Lower lobe of right lung (tissue), 2 donors: ENCODE measurements around the gene WNT7A. TPM values are rescaled to one million over a fixed set of nuclear protein-coding genes. Genes with fewer than 3 reads are reported as not detected.

ENCODE experiments used
- ATAC-seq, 2 donors: fragments of 200-7000 bp; cut with Tn5 transposase; one replicate each; pipeline ENCODE4 v1.9.1; 2020 to 2022; ENCODE audit warnings: mild to moderate bottlenecking in 2 of 2, moderate library complexity in 2 of 2
- DNase-seq: peaks from one replicate; pipeline ENCODE4 v3.0.0-alpha.2; 2020
- H3K27ac ChIP-seq: fragments of 200-600 bp; one replicate; pipeline ENCODE4 v1.8.0; 2022
- H3K27me3 ChIP-seq: fragments of 200-600 bp; one replicate; pipeline ENCODE4 v1.8.0; 2022; ENCODE audit warnings: low read depth
- H3K36me3 ChIP-seq: fragments of 200-600 bp; one replicate; pipeline ENCODE4 v1.8.0; 2022; ENCODE audit warnings: mild to moderate bottlenecking
- H3K4me1 ChIP-seq: fragments of 200-600 bp; one replicate; pipeline ENCODE4 v1.8.0; 2022
- H3K4me3 ChIP-seq: fragments of 200-600 bp; one replicate; pipeline ENCODE4 v1.8.0; 2022; ENCODE audit warnings: mild to moderate bottlenecking
- H3K9me3 ChIP-seq: fragments of 200-600 bp; one replicate; pipeline ENCODE4 v1.8.0; 2022
- intact Hi-C: fragments of 100-400 bp; cut with DNase I; formaldehyde crosslinking; loops from one replicate; pipeline ENCODE4 v1.11.0; 2022
- total RNA-seq: library from RNA; stranded (reverse); fragmentation: NEBNext Ultra II Directional; extraction: Animal tissue kit (Norgen Biotek cat#: 25700); gene quantifications from one replicate; pipeline ENCODE4 v1.2.1, GENCODE V29; 2021
- TF ChIP-seq, protein P1 (sequence below): fragments of 200-600 bp; IDR thresholded peaks from one replicate; pipeline ENCODE4 v1.8.0; 2022; ENCODE audit warnings: antibody characterized with exemption, mild to moderate bottlenecking
- donor health status: DM: no; HTN: yes; CAD: no; lungs with severe emphysema.

Gene WNT7A
- total RNA-seq, 1 donor from 2014 or later: 4.1 TPM

DNA sequence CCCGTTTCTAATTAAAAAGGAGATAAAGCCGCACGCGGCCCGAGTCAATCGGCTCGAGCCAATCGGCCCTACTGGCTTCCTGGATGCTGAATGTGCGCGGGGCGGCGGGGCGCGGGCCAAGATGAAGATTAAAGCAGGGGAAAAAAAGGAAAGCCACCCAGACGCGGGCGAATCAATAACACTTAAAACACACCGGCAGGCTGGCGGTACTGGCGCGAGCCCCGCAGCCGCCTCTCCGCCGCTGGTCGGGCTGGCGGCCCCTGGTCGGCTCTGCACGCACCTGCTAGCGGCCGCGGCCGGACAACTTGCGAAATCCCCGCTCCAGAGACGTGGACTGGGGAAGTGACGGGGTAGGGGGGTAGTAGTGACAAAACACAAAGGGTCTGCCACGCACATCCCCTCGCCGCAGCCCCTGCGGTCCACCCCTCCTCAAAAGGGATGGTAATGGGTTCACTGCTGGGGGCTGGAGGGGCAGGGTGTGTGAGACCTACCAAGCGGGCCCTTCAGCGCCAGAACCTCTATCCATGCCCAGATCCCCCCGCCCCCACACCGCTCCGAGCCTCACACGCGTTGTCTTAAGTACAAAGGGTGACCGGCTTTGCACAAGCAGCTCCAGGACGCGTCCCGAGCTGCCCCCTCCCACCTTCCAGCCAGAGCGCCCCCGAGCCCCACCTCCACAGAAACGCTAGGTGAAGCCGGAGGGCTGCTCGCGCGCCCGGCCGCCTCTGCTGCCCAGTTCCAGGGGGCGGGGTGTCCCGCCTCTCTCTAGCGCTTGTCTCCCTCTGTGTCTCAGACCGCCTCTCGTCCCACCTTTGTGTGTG is 1.4 kb downstream of the WNT7A start:
- Histone ChIP-seq H3K4me1 (peaks cover 26% of the 10 kb centered on the region), H3K27me3 (peaks cover 72% of the 10 kb centered on the region), H3K4me3 (peak overlapping the region; percentile 49), H3K36me3 (no peaks in the 10 kb centered on the region), H3K27ac (peak overlapping the region; percentile 4), H3K9me3 (no peaks in the 10 kb centered on the region)
- TF ChIP-seq, protein P1, sequence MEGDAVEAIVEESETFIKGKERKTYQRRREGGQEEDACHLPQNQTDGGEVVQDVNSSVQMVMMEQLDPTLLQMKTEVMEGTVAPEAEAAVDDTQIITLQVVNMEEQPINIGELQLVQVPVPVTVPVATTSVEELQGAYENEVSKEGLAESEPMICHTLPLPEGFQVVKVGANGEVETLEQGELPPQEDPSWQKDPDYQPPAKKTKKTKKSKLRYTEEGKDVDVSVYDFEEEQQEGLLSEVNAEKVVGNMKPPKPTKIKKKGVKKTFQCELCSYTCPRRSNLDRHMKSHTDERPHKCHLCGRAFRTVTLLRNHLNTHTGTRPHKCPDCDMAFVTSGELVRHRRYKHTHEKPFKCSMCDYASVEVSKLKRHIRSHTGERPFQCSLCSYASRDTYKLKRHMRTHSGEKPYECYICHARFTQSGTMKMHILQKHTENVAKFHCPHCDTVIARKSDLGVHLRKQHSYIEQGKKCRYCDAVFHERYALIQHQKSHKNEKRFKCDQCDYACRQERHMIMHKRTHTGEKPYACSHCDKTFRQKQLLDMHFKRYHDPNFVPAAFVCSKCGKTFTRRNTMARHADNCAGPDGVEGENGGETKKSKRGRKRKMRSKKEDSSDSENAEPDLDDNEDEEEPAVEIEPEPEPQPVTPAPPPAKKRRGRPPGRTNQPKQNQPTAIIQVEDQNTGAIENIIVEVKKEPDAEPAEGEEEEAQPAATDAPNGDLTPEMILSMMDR: no peak
- ATAC-seq: peak; percentile 20 to 47
- intact Hi-C loops: no loop called here
- no peak for DNase-seq

DNA sequence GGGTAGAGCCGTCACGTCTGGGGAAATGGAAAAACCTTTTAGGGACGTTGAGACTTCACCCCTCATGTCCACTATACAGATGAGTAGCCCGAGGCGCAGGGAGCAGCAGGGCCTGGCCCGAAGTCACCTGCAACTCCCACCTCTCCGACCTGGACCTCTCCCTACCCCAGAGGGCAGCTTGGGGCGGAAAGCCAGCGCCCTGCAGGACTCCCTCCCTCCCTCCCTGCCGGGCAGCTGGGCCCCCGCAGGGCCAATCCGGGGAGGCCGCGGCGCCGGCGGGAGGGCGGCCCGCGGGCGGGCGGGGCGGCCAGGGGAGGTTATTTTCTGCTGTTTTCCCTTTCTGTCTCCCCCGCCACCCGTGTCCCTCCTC is 2.0 kb downstream of the WNT7A start:
- Histone ChIP-seq H3K4me1 (peaks cover 26% of the 10 kb centered on the region), H3K36me3 (no peaks in the 10 kb centered on the region), H3K27me3 (peaks cover 72% of the 10 kb centered on the region), H3K9me3 (no peaks in the 10 kb centered on the region), H3K27ac (no peak overlapping the region), H3K4me3 (peak overlapping the region; percentile 49)
- ATAC-seq: no peak
- TF ChIP-seq, protein P1: no peak
- no peak for DNase-seq
- intact Hi-C loops: no loop called here

DNA sequence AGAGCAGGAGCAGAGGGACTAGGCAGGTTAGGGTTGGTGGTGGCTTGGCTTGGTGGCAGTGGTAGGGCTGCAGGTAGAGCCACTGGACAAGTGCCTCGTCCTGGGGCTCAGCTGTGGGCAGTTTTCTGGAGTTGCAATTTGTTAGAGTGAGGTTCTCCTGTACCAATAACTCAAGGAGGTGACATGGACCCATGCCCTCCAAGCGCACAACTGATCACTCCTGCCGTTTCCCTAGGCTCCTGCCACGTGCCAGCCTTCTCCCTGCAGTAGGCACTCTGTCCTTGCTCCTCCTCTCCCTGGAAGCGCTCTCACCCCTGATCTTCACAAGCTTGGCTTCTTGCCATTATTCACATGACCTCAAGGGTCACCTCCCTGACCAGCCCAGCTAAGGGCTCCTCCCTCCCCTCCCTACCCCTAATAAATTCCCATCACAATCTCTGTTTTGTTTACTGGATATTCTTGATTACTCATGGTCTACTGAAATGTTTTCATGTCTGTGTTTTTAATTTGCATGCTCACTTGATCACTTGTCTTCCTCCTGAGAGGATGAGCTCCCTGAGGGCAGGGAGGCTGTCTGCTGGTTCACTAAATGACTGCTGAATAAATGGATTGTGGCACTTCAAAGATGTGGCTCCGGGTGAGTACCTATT is 3.3 kb downstream of the WNT7A start:
- ATAC-seq (no peak), DNase-seq (no peak)
- peaks cover 65% of the 10 kb centered on the region for H3K27me3 ChIP-seq
- peaks cover 26% of the 10 kb centered on the region for H3K4me1 ChIP-seq
- TF ChIP-seq, protein P1: no peak
- H3K27ac ChIP-seq: no peak overlapping the region
- intact Hi-C loops: no loop called here
- H3K36me3 ChIP-seq: no peaks in the 10 kb centered on the region
- no peaks in the 10 kb centered on the region for H3K9me3 ChIP-seq
- no peak overlapping the region for H3K4me3 ChIP-seq

DNA sequence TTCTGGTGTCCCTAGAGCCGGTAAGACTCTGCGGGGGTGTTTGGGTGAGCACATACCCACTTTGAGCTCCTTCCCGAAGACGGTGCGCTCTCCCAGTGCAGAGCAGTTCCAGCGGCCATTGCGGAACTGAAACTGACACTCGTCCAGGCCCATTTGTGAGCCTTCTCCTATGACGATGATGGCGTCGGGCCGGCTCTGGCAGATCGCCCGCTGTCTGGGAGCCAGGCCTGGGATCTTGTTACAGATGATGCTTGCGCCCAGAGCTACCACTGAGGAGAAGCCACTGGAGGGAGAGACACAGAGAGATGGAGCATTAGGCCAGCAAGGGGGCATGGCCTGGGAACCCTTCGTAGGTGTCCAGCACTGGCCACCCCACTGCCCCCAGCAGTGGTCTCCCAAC is 5.0 kb downstream of the WNT7A start:
- ATAC-seq: no peak
- TF ChIP-seq, protein P1: no peak
- no peaks in the 10 kb centered on the region for H3K36me3 ChIP-seq
- no peak overlapping the region for H3K4me3 ChIP-seq
- intact Hi-C loops: no loop called here
- H3K27ac ChIP-seq: no peak overlapping the region
- H3K4me1 ChIP-seq: peaks cover 16% of the 10 kb centered on the region
- H3K27me3 ChIP-seq: peaks cover 48% of the 10 kb centered on the region
- H3K9me3 ChIP-seq: peaks cover 9% of the 10 kb centered on the region
- no peak for DNase-seq

DNA sequence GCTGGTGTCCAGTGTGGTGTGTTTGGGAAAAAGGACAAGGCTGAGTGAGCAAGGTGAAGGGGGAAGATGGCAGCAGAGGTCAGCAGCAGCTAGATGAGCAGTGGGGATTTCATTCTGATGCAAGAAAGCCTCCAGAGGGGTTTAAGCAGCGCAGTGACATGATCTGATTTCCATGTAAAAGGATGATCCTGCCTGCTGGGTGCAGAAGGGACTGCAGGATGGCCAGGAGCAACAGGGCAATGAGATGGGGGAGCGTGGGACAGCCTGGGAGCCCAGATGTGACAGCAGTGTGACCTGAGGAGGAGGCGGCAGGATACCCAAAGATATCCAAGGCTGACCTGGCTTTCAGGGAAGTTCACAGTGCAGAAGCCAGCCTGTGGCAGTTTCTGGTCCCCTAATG is 6.1 kb downstream of the WNT7A start:
- Histone ChIP-seq H3K4me3 (no peak overlapping the region), H3K9me3 (peaks cover 9% of the 10 kb centered on the region), H3K27me3 (peaks cover 38% of the 10 kb centered on the region), H3K4me1 (peaks cover 7% of the 10 kb centered on the region), H3K27ac (no peak overlapping the region), H3K36me3 (no peaks in the 10 kb centered on the region)
- DNase-seq: no peak
- intact Hi-C loops: no loop called here
- ATAC-seq: no peak
- TF ChIP-seq, protein P1: no peak
